ENCODE measurements around the gene CHD2. TPM values are rescaled to one million over a fixed set of nuclear protein-coding genes. Genes with fewer than 3 reads are reported as not detected.
A peak's percentile ranks its signal among the peaks of the same experiment; 100 is the strongest.

CHD2 gene
- total and polyA plus RNA-seq, 10 of the 15 experiments (the other 5 are each of a cell fraction or from before 2014, with no cell fraction given), result 38.1 to 94.7 (median 63.3) TPM

DNA sequence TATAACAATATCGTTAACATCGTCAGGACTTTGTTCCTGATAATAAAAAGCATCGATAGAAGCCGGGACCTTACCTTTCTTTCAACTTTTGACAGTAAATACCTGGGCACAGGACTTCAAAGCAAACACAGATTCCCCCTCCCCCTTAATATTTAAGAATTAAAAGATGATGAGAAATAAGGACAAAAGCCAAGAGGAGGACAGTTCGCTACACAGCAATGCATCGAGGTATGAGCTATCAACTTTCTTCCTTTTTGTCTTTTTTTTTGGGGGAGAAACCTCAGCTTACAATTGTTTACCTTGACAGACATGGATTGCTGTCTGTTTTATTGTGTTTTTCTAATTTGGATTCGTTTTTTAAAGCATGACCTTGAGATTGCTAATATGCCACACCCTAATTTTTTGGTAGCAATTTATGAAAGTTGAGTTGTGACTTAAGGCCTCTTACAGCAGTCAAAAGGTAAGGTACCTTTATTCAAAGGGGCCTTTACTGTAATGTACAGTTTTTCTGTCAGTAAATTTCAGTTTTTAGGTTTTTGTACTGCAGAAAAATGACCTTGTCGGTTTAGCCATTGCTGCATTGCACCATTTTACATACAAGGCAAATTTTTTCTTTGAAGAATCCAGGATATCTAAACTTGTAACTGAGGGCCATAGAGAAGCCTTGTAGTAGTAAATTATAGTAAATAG lies 1.1 kb downstream of the CHD2 start:
- Histone ChIP-seq H3K9ac (ENCODE audit: control insufficient read depth, insufficient read depth, low read length) (peak overlapping the region; percentile 97), H3K79me2 (ENCODE audit: control insufficient read depth, insufficient read depth, low read length) (peaks cover 93% of the 10 kb centered on the region), H3K4me3 (peak overlapping the region; percentile 95), H2AFZ (ENCODE audit: control insufficient read depth, low read depth, low read length) (no peak overlapping the region), H3K4me1 (ENCODE audit: control insufficient read depth, insufficient read depth, low read length) (no peaks in the 10 kb centered on the region), H3K36me3 (ENCODE audit: control insufficient read depth in 2 of 2, insufficient read depth in 2 of 2, low read length in 1 of 2) (peaks cover 0 to 5% of the 10 kb centered on the region in 2 experiments; a peak in 1 of 4 replicates), H3K4me2 (ENCODE audit: control insufficient read depth, insufficient read depth) (peak overlapping the region; percentile 81; the same call in 1 of the 2 replicates), H3K9me3 (replicated peaks; ENCODE audit: control insufficient read depth, insufficient read depth, low read length) (no peaks in the 10 kb centered on the region; the same call in 1 of the 3 replicates), H3K27me3 (replicated peaks in 1 of 2; ENCODE audit: control insufficient read depth in 2 of 2, insufficient read depth in 2 of 2, low read length in 1 of 2) (no peaks in the 10 kb centered on the region), H4K20me1 (ENCODE audit: control insufficient read depth, insufficient read depth) (no peaks in the 10 kb centered on the region), H3K27ac (ENCODE audit: control insufficient read depth, insufficient read depth) (peak overlapping the region; percentile 96)
- BruUV-seq (replicated peaks), result TSS peak; percentile 63
- FAIRE-seq (no peak), DNase-seq (ENCODE audit: low read depth, low spot score) (no peak), ATAC-seq (no peak)
- POLR2A ChIA-PET, result interaction anchor here (0.9 to 11.0 kb wide), 9 partner anchors 13 to 104 kb away, joined by 3 to 207 read pairs (median 7); no protein-coding TSS in a partner anchor
- WGBS (ENCODE audit: insufficient coverage, insufficient replicate concordance, low lambda C conversion rate, missing lambda C conversion rate), result 2% methylated on average over 8 of the region's 8 CpGs
- intact Hi-C loops (cut with micrococcal nuclease; ENCODE audit: unreplicated experiment), result loop anchor here (2.0 kb wide), 1 partner anchor 14 kb away; no protein-coding TSS in a partner anchor
- SMC1A ChIA-PET (ENCODE audit: uncharacterized antibody, unreplicated experiment), result interaction anchor here (1.3 to 11.2 kb wide), 7 partner anchors 13 to 104 kb away, joined by 4 to 252 read pairs (median 49); no protein-coding TSS in a partner anchor
- in situ Hi-C loops (cut with MboI), result no loop called here
- RAD21 ChIA-PET (ENCODE audit: unreplicated experiment), result interaction anchor here (1.1 to 6.9 kb wide), 10 partner anchors 7 to 104 kb away, joined by 3 to 100 read pairs (median 18); no protein-coding TSS in a partner anchor
- CTCF ChIA-PET, result interaction anchor here (1.1 to 2.7 kb wide), 11 partner anchors 12 to 129 kb away, joined by 3 to 16 read pairs (median 7); no protein-coding TSS in a partner anchor
- TF ChIP-seq SREBF2 (IDR thresholded peaks at IDR 0.05; ENCODE audit: low read length) (no peak), PAX5 (IDR thresholded peaks at IDR 0.05; ENCODE audit: borderline replicate concordance, low read depth, low read length) (no peak), LARP7 (IDR thresholded peaks at IDR 0.05) (no peak), TAF1 (IDR thresholded peaks at IDR 0.05; ENCODE audit: borderline replicate concordance, low read depth, low read length) (no peak), NR2F1 (conservative IDR thresholded peaks at IDR 0.05) (no peak), PAX8 (IDR thresholded peaks at IDR 0.05) (no peak), SP1 (IDR thresholded peaks at IDR 0.05; ENCODE audit: low read depth, low read length) (no peak), POLR2A (IDR thresholded peaks at IDR 0.05; ENCODE audit: low read depth, low read length) (no peak), ZNF24 (IDR thresholded peaks at IDR 0.05) (no peak), MTA3 (IDR thresholded peaks at IDR 0.05; ENCODE audit: borderline replicate concordance, low read length) (no peak), FOXK2 (IDR thresholded peaks at IDR 0.05) (no peak), NBN (IDR thresholded peaks at IDR 0.05) (0 out of 2 replicates have a peak, but pooled peaks have one; percentile 9), ESRRA (IDR thresholded peaks at IDR 0.05; ENCODE audit: low read length) (peak; percentile 92), TCF7 (IDR thresholded peaks at IDR 0.05; ENCODE audit: borderline replicate concordance) (no peak), POU2F2 (IDR thresholded peaks at IDR 0.05; ENCODE audit: borderline replicate concordance, low read depth, low read length) (no peak), MEF2B (IDR thresholded peaks at IDR 0.05; ENCODE audit: partially characterized antibody, poor library complexity, severe bottlenecking) (no peak), ATF7 (IDR thresholded peaks at IDR 0.05; ENCODE audit: low read depth) (no peak)
- TF ChIP-seq, protein P1, sequence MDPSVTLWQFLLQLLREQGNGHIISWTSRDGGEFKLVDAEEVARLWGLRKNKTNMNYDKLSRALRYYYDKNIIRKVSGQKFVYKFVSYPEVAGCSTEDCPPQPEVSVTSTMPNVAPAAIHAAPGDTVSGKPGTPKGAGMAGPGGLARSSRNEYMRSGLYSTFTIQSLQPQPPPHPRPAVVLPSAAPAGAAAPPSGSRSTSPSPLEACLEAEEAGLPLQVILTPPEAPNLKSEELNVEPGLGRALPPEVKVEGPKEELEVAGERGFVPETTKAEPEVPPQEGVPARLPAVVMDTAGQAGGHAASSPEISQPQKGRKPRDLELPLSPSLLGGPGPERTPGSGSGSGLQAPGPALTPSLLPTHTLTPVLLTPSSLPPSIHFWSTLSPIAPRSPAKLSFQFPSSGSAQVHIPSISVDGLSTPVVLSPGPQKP (IDR thresholded peaks at IDR 0.05; ENCODE audit: low read depth, low read length), result no peak
- TF ChIP-seq, protein P2, sequence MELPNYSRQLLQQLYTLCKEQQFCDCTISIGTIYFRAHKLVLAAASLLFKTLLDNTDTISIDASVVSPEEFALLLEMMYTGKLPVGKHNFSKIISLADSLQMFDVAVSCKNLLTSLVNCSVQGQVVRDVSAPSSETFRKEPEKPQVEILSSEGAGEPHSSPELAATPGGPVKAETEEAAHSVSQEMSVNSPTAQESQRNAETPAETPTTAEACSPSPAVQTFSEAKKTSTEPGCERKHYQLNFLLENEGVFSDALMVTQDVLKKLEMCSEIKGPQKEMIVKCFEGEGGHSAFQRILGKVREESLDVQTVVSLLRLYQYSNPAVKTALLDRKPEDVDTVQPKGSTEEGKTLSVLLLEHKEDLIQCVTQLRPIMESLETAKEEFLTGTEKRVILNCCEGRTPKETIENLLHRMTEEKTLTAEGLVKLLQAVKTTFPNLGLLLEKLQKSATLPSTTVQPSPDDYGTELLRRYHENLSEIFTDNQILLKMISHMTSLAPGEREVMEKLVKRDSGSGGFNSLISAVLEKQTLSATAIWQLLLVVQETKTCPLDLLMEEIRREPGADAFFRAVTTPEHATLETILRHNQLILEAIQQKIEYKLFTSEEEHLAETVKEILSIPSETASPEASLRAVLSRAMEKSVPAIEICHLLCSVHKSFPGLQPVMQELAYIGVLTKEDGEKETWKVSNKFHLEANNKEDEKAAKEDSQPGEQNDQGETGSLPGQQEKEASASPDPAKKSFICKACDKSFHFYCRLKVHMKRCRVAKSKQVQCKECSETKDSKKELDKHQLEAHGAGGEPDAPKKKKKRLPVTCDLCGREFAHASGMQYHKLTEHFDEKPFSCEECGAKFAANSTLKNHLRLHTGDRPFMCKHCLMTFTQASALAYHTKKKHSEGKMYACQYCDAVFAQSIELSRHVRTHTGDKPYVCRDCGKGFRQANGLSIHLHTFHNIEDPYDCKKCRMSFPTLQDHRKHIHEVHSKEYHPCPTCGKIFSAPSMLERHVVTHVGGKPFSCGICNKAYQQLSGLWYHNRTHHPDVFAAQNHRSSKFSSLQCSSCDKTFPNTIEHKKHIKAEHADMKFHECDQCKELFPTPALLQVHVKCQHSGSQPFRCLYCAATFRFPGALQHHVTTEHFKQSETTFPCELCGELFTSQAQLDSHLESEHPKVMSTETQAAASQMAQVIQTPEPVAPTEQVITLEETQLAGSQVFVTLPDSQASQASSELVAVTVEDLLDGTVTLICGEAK (IDR thresholded peaks at IDR 0.05; ENCODE audit: borderline replicate concordance), result 0 out of 2 replicates have a peak, but pooled peaks have one; percentile 18

Measured in GM12878 (cell line).